IPS-20b (cell line): Measurements from ENCODE around the gene TOE1.
"Not testable (repeated sequence)": the region's sequence is repeated elsewhere in the genome, so short reads cannot be mapped to it uniquely, and the experiment has no call there.

Source experiments
- H3K27ac ChIP-seq: one replicate; pipeline ENCODE4 v1.5.1; 2013; ENCODE audit warnings: low read length
- H3K27me3 ChIP-seq: 2 replicates; pipeline ENCODE4 v1.6.1; 2013; ENCODE audit warnings: mild to moderate bottlenecking, low read length, inconsistent platforms; ENCODE audit not compliant: insufficient read depth
- H3K36me3 ChIP-seq: 2 replicates; pipeline ENCODE4 v1.6.1; 2013; ENCODE audit warnings: low read depth, mild to moderate bottlenecking, inconsistent platforms, low read length, moderate library complexity; ENCODE audit not compliant: insufficient read depth
- H3K4me1 ChIP-seq: 2 replicates; pipeline ENCODE4 v1.6.1; 2013; ENCODE audit warnings: mild to moderate bottlenecking, control low read depth, inconsistent platforms, low read length, moderate library complexity; ENCODE audit not compliant: insufficient read depth
- H3K4me3 ChIP-seq: 2 replicates; pipeline ENCODE4 v1.5.1; 2013; ENCODE audit warnings: mild to moderate bottlenecking, low read length, inconsistent platforms
- H3K9ac ChIP-seq: 2 replicates; pipeline ENCODE4 v1.6.1; 2013; ENCODE audit warnings: low read depth, mild to moderate bottlenecking, inconsistent platforms, low read length, moderate library complexity
- H3K9me3 ChIP-seq: 2 replicates; pipeline ENCODE4 v1.6.1; 2013; ENCODE audit warnings: mild to moderate bottlenecking, low read depth, low read length, inconsistent platforms; ENCODE audit not compliant: insufficient read depth

TOE1 gene

GRCh38 chr1:45345014-45345413 is 5.0 kb downstream of the TOE1 start:
- no peaks in the 10 kb centered on the region for H3K9me3 ChIP-seq
- H3K27ac ChIP-seq = no peak overlapping the region
- H3K36me3 ChIP-seq = peaks cover 53% of the 10 kb centered on the region
- H3K9ac ChIP-seq = no peak overlapping the region
- H3K4me3 ChIP-seq = no peak overlapping the region
- peaks cover 7% of the 10 kb centered on the region for H3K4me1 ChIP-seq
- H3K27me3 ChIP-seq = no peaks in the 10 kb centered on the region

DNA sequence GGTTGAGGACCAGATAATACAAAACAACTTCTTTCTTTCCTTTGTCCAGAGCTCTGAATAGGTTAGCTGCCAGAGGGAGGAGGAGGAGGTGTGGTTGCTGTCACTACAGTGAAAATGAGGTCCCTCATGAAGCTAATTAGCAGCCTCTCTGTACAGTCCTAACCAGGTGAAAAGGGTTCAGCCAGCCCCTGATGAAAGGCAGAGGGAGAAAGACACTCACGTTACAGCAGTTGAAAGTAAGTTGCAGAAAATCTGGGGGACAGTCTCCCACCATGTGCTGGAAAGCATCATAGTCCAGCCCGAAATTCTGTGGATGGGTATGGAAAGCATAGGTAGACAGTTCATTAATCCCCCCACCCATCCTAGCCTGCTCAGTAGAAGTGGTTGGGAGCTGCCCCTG is 6.5 kb downstream of the TOE1 start:
- H3K9me3 ChIP-seq = no peaks in the 10 kb centered on the region
- peaks cover 48% of the 10 kb centered on the region for H3K36me3 ChIP-seq
- H3K27ac ChIP-seq = no peak overlapping the region
- no peaks in the 10 kb centered on the region for H3K4me1 ChIP-seq
- H3K27me3 ChIP-seq = no peaks in the 10 kb centered on the region
- no peak overlapping the region for H3K4me3 ChIP-seq
- no peak overlapping the region for H3K9ac ChIP-seq

DNA sequence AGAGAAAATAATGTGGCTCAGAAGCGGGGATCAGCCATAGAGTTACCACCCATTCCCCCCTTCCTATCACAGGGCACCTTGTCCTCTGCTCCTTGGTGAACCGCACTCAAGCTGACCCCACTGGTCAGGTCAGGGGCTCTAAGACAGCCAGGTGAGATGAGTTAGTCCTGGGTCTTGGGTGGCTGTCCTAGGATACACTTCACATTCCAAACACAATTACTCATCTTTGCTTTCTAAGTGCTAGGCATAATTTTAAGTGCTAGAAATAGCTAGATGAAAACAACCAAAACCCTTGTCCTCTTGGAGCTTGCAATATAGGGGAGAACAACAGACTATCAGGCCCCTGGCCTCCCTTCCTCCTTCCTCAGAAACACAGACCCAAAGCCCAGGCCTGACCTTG is 8.1 kb downstream of the TOE1 start:
- Histone ChIP-seq H3K27me3 (no peaks in the 10 kb centered on the region), H3K4me3 (no peak overlapping the region), H3K36me3 (peaks cover 33% of the 10 kb centered on the region), H3K9ac (no peak overlapping the region), H3K4me1 (no peaks in the 10 kb centered on the region), H3K9me3 (no peaks in the 10 kb centered on the region), H3K27ac (no peak overlapping the region)

- H3K27me3 ChIP-seq = no peaks in the 10 kb centered on the region
- H3K4me1 ChIP-seq = no peaks in the 10 kb centered on the region
- H3K9me3 ChIP-seq = no peaks in the 10 kb centered on the region
- H3K27ac ChIP-seq = no peak overlapping the region
- H3K9ac ChIP-seq = no peak overlapping the region
- H3K36me3 ChIP-seq = peaks cover 27% of the 10 kb centered on the region
- H3K4me3 ChIP-seq = no peak overlapping the region
Measured at GRCh38 chr1:45348609-45348965, 8.6 kb downstream of the TOE1 start.

GRCh38 chr1:45348966-45349677 is 9.2 kb downstream of the TOE1 start:
- Histone ChIP-seq H3K4me3 (no peak overlapping the region), H3K9ac (no peak overlapping the region), H3K27ac (no peak overlapping the region), H3K9me3 (no peaks in the 10 kb centered on the region), H3K27me3 (no peaks in the 10 kb centered on the region), H3K36me3 (peaks cover 22% of the 10 kb centered on the region), H3K4me1 (no peaks in the 10 kb centered on the region)

- H3K4me1 ChIP-seq = no peaks in the 10 kb centered on the region
- no peaks in the 10 kb centered on the region for H3K9me3 ChIP-seq
- H3K4me3 ChIP-seq = no peak overlapping the region
- H3K27me3 ChIP-seq = no peaks in the 10 kb centered on the region
- H3K9ac ChIP-seq = no peak overlapping the region
- H3K27ac ChIP-seq = no peak overlapping the region
- H3K36me3 ChIP-seq = peaks cover 1% of the 10 kb centered on the region; the same call in 1 of the 2 replicates
Measured at GRCh38 chr1:45351508-45351907, 11.5 kb downstream of the TOE1 start.

- H3K9me3 ChIP-seq = no peaks in the 10 kb centered on the region
- no peak overlapping the region for H3K9ac ChIP-seq
Measured at GRCh38 chr1:45353685-45354084, 13.7 kb downstream of the TOE1 start.

DNA sequence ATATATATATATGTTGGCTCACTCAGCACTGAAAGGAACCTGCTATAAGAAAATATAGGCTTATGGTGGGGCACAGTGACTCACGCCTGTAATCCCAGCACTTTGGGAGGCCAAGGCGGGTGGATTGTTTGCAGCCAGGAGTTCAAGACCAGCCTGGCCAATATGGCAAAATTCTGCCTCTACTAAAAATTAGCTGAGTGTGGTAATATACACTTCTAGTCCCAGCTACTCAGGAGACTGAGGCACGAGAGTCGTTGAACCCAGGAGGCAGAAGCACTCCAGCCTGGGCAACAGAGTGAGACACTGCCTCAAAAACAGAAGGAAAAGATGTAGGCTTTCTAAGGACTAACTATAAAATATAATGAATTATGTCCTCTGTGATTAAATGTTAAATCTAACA is 14.9 kb downstream of the TOE1 start:
- Histone ChIP-seq H3K4me3 (no peak overlapping the region), H3K9ac (no peak overlapping the region), H3K27ac (no peak overlapping the region), H3K4me1 (no peaks in the 10 kb centered on the region; the same call in 1 of the 2 replicates), H3K9me3 (no peaks in the 10 kb centered on the region), H3K27me3 (no peaks in the 10 kb centered on the region), H3K36me3 (no peaks in the 10 kb centered on the region)

More at GRCh38 chr1:45353685-45354084, 13.7 kb downstream of the TOE1 start:
- no peaks in the 10 kb centered on the region for H3K36me3 ChIP-seq
- no peaks in the 10 kb centered on the region for H3K27me3 ChIP-seq
- no peak overlapping the region for H3K4me3 ChIP-seq
- no peaks in the 10 kb centered on the region for H3K4me1 ChIP-seq
- no peak overlapping the region for H3K27ac ChIP-seq

- H3K4me3 ChIP-seq = no peak overlapping the region
- no peak overlapping the region for H3K9ac ChIP-seq
- H3K27ac ChIP-seq = no peak overlapping the region
- no peaks in the 10 kb centered on the region for H3K9me3 ChIP-seq
- no peaks in the 10 kb centered on the region for H3K27me3 ChIP-seq
- H3K36me3 ChIP-seq = no peaks in the 10 kb centered on the region
- peaks cover 5% of the 10 kb centered on the region for H3K4me1 ChIP-seq
Measured at GRCh38 chr1:45355683-45356082, 15.7 kb downstream of the TOE1 start.

DNA sequence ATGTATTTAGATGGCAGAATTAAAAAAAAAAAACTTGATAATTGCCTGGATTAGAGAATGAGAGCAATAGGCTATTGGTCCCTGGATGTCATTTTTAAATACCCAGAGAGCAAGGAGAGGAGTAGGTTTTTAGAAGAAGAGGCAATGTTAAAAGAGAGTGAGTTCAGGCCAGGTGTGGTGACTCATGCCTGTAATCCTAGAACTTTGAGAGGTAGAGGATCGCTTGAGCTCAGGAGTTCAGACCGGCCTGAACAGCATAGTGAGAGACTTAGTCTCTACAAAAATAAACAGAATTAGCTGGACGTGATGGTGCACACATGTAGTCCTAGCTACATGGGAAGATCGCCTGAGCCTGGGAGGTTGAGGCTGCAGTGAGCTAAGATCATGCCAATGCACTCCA is 16.2 kb downstream of the TOE1 start:
- H3K27ac ChIP-seq = no peak overlapping the region
- H3K4me3 ChIP-seq = no peak overlapping the region
- H3K36me3 ChIP-seq = no peaks in the 10 kb centered on the region
- H3K9me3 ChIP-seq = no peaks in the 10 kb centered on the region
- peaks cover 5% of the 10 kb centered on the region for H3K4me1 ChIP-seq
- no peak overlapping the region for H3K9ac ChIP-seq
- no peaks in the 10 kb centered on the region for H3K27me3 ChIP-seq

DNA sequence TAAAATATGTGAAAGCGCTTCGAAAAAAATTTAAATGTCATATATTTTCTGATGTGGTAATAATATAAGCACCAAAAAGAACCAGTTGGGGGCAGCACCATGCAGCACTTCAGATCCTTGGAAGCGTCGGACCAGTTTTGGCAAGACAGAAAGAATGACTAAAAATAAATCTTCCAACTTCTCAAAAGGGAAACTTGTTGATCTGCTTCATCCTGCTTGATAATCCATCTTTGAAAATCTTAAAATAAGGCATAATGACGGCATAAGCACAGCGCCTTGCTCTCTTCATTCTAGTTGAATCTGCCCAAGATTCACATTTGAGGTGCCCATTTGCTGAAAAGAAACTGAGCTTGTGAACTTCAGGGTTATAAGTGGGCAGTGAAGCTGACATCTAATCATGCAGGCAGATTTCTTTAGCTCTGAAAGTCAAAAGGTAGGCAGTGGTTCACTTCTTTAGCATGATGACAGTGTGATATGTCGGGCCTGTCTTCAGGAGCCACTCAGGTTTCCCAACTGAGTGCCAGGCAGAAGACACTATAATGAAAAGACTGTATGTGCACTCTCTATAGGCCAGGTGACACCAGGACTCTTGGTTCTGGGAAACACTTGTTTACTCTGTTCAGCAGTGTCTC is 20.0 kb downstream of the TOE1 start:
- Histone ChIP-seq H3K4me3 (peak overlapping the region; percentile 4; the same call in 1 of the 2 replicates), H3K9me3 (no peaks in the 10 kb centered on the region), H3K27ac (no peak overlapping the region), H3K9ac (peak overlapping the region; percentile 14; the same call in 1 of the 2 replicates), H3K36me3 (no peaks in the 10 kb centered on the region), H3K27me3 (no peaks in the 10 kb centered on the region), H3K4me1 (peaks cover 8% of the 10 kb centered on the region)

DNA sequence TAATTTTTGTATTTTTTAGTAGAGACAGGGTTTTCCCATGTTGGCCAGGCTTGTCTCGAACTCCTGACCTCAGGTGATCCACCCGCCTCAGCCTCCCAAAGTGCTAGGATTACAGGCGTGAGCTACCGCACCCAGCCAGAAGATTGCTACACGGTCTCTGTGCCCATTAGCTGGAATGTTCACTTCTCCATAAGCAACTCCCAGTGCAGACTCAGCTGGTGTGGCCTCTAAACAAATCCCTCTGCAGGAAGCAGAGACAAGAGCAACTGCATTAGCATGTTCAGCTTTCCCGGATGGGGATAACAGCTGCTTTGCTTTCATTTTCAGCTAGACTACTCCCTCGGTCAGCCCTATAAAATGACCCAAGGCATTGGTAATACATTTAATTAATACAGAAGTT is 21.0 kb downstream of the TOE1 start:
- H3K27ac ChIP-seq, H3K9me3 ChIP-seq, H3K4me1 ChIP-seq, H3K36me3 ChIP-seq, H3K27me3 ChIP-seq: not testable (repeated sequence)
- Histone ChIP-seq H3K9ac (peak overlapping the region; percentile 14; the same call in 1 of the 2 replicates), H3K4me3 (peak overlapping the region; percentile 4)
